Stimulated activated CD4-positive, alpha-beta T cell treated with anti-CD3 and anti-CD28 coated beads, Interleukin-2, amount 100 ng/mL, for 24 hours (primary cell): ENCODE measurements around the gene DNM2.
"Not testable (repeated sequence)": the region's sequence is repeated elsewhere in the genome, so short reads cannot be mapped to it uniquely, and the experiment has no call there.

Experiments
- DNase-seq, 2 donors: peaks; one replicate each; pipeline ENCODE4 v3.0.0-alpha.2; 2020

The DNM2 gene

GRCh38 chr19:10819124-10820060 lies 101.5 kb downstream of the DNM2 start:
- no peak for DNase-seq

GRCh38 chr19:10820173-10820572 lies 102.3 kb downstream of the DNM2 start:
- DNase-seq = no peak

- no peak for DNase-seq
These were observed 105.8 kb downstream of the DNM2 start for GRCh38 chr19:10823690-10824089.

DNA sequence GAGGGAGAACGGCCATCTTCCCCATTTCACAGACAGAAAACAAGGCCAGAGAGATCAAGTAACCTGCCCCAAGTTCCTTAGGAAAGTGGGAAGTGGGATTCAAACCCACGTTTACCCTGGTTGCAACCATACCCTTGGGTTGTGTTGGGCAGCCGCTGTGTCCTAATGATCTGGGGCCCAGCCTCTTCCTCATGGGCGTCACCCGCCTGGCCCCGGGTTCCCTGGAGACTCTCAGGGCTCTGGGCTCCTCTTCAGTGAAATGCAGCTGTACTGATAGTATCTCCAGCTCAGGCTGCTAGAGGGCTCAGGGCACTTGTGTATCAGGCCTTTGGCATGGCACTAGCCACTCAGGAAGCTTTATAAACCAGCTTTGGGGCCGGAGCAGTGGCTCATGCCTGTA lies 108.4 kb downstream of the DNM2 start:
- DNase-seq = no peak

GRCh38 chr19:10826846-10827245 lies 109.0 kb downstream of the DNM2 start:
- no peak for DNase-seq

- no peak for DNase-seq
These were observed 111.3 kb downstream of the DNM2 start for GRCh38 chr19:10828981-10829821.

GRCh38 chr19:10829967-10830366 lies 112.1 kb downstream of the DNM2 start:
- no peak for DNase-seq

GRCh38 chr19:10830370-10830769 lies 112.5 kb downstream of the DNM2 start:
- no peak for DNase-seq

DNA sequence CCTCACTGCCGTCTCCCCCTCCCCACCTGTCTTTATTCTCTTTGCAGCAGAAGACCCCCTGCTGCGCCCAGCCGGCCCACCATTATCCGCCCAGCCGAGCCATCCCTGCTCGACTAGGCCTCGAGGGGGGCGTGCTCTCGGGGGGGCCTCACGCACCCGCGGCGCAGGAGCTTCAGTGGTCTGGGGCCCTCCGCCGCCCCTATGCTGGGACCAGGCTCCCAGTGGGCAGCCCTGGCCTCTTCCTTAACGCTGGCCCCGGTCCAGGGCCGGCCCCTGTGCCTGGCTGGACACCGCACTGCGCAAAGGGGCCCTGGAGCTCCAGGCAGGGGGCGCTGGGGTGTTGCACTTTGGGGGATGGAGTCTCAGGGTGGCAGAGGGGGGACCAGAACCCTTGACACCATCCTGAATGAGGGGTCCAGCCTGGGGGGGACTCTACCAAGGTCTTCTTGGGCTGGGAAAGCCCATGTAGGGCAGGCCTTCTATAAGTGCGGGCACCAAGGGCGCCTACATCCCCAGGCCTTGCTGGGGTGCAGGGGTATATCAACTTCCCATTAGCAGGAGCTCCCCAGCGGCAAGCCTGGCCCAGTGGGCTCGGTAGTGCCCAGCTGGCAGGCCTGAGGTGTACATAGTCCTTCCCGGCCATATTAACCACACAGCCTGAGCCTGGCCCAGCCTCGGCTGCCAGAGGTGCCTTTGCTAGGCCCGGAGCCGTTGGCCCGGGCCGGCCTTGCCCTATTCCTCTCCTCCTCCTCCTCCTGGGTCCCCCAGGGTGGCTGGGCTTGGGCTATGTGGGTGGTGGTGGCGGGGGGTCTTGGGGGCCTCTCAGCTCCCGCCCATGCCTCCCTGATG lies 113.3 kb downstream of the DNM2 start:
- no peak for DNase-seq

GRCh38 chr19:10831987-10832938 lies 114.4 kb downstream of the DNM2 start:
- DNase-seq = no peak

GRCh38 chr19:10832939-10833296 lies 115.0 kb downstream of the DNM2 start:
- DNase-seq = no peak

GRCh38 chr19:10835089-10835753 lies 117.3 kb downstream of the DNM2 start:
- no peak for DNase-seq

DNA sequence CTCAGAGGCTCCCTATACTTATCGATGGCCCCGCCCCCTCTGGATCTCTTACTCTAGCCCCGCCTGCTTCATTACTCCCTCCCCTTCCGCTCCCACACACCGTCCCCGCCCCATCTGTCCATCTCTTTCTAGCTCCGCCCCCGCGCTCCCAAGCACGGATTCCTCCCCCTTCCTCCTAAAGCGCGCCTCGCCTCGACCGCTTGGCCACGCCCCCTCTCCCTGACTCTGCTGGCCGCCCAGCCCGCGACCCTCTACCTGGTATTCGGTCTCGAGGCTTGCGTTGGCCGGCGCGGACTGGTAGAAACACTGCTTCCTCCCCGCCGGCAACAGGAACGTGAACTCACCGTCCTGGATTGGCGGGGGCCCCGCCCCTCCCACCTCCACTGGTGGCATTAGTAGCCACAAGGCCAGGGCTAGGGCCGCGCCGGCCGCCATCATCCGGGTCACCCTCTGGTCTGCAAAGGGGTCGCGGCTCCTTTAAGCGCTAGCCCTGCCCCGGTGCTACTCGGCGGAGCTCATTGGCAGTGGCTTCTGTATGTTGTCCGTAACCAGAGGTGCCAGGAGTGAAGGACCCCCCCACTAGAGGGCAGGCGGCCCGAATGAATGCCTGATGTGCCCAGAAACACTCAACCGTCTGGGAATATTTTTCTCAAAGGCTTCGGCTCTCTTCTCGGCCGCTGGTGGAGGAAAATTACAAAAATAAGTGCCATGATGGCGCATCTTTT lies 118.0 kb downstream of the DNM2 start, which contains the start of gene TMED1:
TSS of gene TMED1 (minus strand) at position 459 of the 725 bp plus-strand sequence. CDS start at position 438, 21 bp downstream.
- DNase-seq = peak; percentile 97 to 98

DNA sequence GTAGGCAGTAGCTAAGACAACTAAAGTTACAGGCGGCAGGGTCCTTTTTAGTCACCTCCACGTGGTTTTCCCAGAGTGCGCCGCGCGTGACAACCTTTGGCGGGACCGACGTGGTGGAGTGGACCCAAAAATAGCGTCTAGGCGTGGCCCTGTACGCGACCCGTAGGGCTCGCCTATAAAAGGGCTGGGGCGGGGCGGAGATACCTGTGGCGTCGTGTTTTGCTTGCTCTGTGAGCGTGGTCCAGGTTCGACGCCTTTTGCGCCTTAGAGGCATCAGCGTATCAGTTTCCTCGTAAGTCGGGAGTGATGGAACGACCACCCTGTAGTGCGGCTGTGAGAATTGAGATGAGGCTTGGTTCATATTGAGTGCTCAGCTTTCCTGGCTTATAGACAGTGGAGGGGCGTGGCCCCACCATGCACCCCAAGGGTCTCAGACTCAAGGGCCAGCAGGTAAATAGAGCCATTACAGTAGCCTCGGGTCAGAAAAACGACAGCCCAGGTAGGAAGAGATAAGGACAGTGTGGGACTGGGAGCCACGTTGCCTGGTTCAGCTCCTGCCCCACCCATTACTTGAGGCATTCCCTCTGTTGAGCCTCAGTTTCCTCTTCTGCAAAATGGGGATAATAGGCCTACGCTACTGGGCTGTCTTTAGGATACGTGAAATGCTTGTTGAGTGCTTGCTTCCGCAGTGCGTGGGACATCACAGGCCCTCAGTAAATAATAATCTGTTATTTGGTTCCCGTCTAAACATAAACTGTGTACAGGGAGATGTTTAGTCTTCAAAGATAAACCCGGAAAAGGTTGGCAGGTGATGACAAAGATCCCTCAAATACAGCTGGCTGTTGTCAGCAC lies 118.8 kb downstream of the DNM2 start:
- DNase-seq = peak; percentile 82 to 85

- DNase-seq = not testable (repeated sequence)
These were observed 119.8 kb downstream of the DNM2 start for GRCh38 chr19:10837649-10838048.

DNA sequence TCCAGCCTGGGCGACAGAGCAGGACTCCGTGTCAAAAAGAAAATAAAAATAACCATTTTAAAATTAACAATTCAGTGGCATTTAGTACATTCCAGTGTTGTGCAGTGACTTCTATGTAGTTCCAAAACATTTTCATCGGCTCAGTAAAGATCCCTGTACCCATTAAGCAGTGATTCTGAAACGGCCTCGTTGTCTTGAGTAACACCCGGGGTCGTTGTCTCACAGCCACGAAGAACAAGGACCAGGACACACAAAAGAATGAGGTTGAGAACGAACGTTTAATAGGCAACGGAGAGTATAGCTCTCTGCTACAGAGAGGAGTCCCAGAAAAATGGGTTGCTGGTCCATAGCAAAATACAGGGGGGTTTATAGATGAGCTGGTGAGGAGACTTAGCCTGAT lies 120.5 kb downstream of the DNM2 start:
- DNase-seq = no peak

DNA sequence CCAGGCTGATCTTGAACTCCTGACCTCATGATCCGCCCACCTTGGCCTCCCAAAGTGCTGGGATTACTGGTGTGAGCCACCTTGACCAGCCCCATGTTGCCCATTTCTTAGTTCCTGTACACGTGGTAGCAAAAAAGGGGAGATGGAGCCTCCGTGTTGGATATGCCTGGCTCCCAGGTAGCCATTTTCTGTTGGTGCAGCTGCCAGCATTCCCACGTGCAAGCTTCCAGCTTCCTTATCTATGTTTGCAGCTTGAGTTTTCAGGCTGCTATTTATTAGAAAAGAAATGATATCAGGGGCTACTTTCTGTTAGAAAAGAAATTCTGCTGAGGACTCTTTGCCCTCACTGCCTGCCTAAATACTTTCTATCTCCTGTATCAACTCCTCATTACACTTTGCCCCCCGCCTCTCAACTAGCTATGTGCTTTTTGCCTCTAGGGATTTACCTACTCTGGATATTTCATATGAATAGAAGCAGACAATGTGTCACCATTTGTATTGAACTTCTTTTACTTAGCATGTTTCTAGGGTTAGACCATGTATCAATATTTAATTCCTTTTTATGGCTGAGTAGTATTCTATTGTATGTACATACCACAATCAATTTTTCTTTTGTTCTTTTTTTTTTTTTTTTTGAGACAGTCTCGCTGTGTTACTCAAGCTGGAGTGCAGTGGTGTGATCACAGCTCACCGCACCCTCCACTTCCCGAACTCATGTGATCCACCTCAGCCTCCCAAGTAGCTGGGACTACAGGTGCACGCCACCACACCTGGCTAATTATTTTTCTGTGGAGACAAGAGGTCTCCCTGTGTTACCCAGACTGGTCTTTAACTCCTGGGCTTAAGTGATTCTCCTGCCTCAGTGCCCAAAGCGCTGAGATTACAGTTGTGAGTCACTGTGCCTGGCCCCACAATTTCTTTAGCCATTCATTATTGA lies 121.5 kb downstream of the DNM2 start:
- no peak for DNase-seq

- DNase-seq = no peak
These were observed 124.9 kb downstream of the DNM2 start for GRCh38 chr19:10842788-10843187.
